Measurements from ENCODE around the gene TPO. TPM values are rescaled to one million over a fixed set of nuclear protein-coding genes. Genes with fewer than 3 reads are reported as not detected.
"Not testable (repeated sequence)": the region's sequence is repeated elsewhere in the genome, so short reads cannot be mapped to it uniquely, and the experiment has no call there.

The TPO gene
- total RNA-seq, 8 experiments from 2014 or later = 0.11 to 0.66 (median 0.27) TPM; not detected in 1

DNA sequence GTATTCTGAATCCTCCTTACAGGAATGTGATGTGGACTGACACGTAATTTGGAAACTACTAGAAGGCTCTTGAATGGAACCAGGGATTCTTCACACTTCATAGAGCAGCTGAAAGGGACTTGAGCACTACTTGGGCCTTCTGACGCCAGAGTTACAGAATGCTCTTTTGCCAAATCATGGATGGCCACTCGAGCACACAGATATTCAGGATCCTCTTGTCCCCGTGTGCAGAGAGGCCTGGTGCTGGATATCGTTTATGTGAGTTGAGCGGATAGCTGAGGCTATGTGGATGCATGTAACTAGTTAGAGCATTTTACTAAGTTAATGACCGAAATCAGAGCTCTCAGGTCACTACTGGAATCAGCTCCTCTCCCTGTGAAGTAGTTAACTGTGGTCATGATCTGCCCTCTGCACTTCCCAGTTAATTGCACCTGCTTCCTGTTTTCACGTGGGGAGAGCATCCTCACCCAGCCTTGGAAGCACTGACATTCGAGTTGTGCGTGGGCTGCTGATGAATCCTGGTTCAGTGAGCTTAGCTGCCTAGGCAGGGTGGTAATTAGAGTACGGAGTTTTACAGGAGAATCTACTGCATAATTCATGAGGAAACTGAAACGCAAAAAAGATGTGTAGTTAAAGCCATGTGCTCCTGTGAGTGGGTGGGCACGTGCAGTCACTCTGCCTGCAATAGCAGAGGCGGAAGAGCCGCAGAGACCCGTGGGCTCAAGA, 5.2 kb upstream of the TPO start:
- Histone ChIP-seq H3K4me1 (replicated peaks in 1 of 2) (peaks cover 2 to 5% of the 10 kb centered on the region in 2 donors), H3K4me3 (no peak overlapping the region), H3K27ac (no peak overlapping the region)
- peak in 4 of 8 experiments; percentile 25 to 47 (median 36) for ATAC-seq (replicated peaks in 6 of 8)
- 16 to 93% (median 63%) methylated on average over 1 to 9 of the region's 16 CpGs for WGBS, 10 experiments
- in situ Hi-C loops (cut with MboI; ENCODE audit: low pct_unique_long_range_greater_than_20kb in 2 of 9, low sequenced_read_pairs in 9 of 9, unreplicated experiment in 9 of 9) = no loop called here

DNA sequence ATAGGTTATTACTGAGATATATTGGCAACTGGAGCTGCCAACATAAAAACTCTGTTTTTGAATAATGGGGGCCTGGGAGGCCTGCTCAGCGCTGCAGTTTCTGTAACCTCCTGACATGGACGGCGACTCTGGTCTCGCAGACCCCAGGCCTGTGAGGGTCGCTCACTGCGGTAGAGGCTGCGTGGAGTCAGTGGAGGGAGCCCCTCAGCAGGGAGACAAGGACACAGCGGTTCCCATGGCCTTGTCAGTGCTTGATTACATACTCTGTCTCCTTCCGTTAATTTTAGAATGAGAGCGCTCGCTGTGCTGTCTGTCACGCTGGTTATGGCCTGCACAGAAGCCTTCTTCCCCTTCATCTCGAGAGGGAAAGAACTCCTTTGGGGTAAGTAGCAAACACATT, 858 bp downstream of the TPO start:
- in situ Hi-C loops (cut with MboI; ENCODE audit: low pct_unique_long_range_greater_than_20kb in 2 of 9, low sequenced_read_pairs in 9 of 9, unreplicated experiment in 9 of 9) = no loop called here
- 45 to 85% (median 63%) methylated on average over 2 to 9 of the region's 13 CpGs; no CpG with 5 or more reads in 2 of the 10 experiments for WGBS, 10 experiments
- H3K4me1 ChIP-seq (replicated peaks in 1 of 2) = peaks cover 4 to 20% of the 10 kb centered on the region in 2 donors
- H3K27ac ChIP-seq = no peak overlapping the region
- peak in 5 of 8 experiments; percentile 76 to 89 (median 83) for ATAC-seq (replicated peaks in 6 of 8)
- no peak overlapping the region for H3K4me3 ChIP-seq

DNA sequence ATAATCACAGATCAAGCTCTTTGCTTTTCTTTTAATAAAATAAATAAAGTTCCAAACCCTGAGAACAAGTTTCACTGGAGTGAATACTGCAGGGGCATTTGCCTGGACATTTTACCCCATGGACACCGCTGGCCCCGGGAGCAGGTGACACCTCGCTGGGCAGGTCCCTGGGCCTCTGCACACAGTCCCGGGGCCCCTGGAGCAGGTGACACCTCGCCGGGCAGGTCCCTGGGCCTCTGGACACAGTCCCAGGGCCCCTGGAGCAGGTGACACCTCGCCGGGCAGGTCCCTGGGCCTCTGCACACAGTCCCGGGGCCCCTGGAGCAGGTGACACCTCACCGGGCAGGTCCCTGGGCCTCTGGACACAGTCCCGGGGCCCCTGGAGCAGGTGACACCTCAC, 1.6 kb downstream of the TPO start:
- ATAC-seq (replicated peaks in 6 of 8); H3K27ac ChIP-seq; in situ Hi-C loops (cut with MboI; ENCODE audit: low pct_unique_long_range_greater_than_20kb in 2 of 9, low sequenced_read_pairs in 9 of 9, unreplicated experiment in 9 of 9); H3K4me3 ChIP-seq: not testable (repeated sequence)
- 50% methylated on average over 2 of the region's 11 CpGs; no CpG with 5 or more reads in 9 of the 10 experiments for WGBS, 10 experiments
- peaks cover 4 to 25% of the 10 kb centered on the region in 2 donors for H3K4me1 ChIP-seq (replicated peaks in 1 of 2)

DNA sequence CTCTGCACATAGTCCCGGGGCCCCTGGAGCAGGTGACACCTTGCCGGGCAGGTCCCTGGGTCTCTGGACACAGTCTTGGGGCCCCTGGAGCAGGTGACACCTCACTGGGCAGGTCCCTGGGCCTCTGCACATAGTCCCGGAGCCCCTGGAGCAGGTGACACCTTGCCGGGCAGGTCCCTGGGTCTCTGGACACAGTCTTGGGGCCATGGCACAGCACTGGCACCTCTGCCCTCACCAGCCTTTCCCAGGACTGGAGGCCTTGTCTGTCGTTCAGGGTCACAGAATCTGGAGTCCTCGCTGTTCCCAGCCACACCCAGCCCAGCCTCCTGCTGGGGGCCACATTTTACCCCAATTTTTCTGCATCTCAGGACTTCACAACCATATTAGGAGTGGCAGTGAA, 2.2 kb downstream of the TPO start:
- WGBS, 10 experiments = 70% methylated on average over 2 of the region's 6 CpGs; no CpG with 5 or more reads in 9 of the 10 experiments
- Histone ChIP-seq H3K4me3 (no peak overlapping the region), H3K4me1 (replicated peaks in 1 of 2) (peaks cover 4 to 25% of the 10 kb centered on the region in 2 donors), H3K27ac (no peak overlapping the region)
- ATAC-seq (replicated peaks in 6 of 8) = no peak
- in situ Hi-C loops (cut with MboI; ENCODE audit: low pct_unique_long_range_greater_than_20kb in 2 of 9, low sequenced_read_pairs in 9 of 9, unreplicated experiment in 9 of 9) = no loop called here

DNA sequence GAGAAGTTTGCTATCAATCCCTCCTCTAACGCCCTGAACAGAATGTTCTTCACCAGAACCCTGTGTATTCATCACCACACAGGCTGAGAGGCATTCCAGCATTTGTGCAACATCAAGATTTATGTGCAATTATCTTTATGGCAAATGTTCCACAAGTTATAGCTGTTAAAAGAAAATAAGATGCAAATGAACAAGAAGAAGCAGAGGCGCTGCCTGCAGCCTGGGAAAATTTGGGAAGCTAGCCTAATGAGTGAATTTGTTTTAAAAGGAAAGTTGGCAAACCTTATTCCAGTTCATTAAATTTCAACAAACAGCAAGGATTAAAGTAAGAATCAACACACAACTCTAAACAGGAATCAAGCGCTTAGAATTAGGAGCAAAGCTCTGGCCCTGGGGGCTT, 5.3 kb downstream of the TPO start:
- H3K4me1 ChIP-seq (replicated peaks in 1 of 2) = peaks cover 4 to 20% of the 10 kb centered on the region in 2 donors
- no peak for ATAC-seq (replicated peaks in 6 of 8)
- H3K27ac ChIP-seq = no peak overlapping the region
- 0 to 100% (median 88%) methylated on average over 1 to 3 of the region's 3 CpGs; no CpG with 5 or more reads in 1 of the 10 experiments for WGBS, 10 experiments
- in situ Hi-C loops (cut with MboI; ENCODE audit: low pct_unique_long_range_greater_than_20kb in 2 of 9, low sequenced_read_pairs in 9 of 9, unreplicated experiment in 9 of 9) = no loop called here
- H3K4me3 ChIP-seq = no peak overlapping the region

DNA sequence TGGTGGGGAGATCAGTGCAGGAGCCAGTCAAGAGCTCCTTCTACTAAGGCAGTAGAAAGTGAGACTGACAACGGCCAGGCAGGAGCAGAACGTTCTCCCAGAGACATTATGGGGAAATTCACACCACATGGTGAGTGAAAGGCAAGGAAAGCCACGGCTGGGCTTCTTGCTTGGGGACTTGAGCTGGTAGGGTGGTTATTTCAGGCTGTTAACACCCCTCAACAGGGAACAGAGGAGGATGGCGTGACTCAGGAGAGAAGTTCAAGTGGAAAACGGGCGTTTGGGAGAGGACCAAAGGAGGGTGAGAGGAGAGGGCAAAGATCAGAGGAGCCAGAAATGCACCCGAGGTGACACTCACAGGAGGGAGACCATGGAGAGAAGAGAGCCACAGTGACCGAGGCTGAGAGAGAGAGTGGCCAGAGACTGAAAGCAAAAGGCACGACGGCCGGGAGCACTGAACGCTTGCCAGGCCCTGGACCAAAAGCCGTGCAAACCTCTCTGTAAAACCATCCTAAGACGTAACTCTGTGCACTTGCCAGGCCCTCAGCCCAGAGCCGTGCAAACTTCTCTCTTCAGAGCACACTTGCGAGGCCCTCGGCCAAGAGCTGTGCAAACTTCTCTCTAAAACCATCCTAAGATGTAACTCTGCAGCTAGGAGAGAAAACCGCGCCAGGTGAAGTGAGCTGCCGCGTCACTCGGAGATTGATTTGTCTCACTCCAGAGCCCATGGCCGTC, 7.7 kb downstream of the TPO start:
- no peak for ATAC-seq (replicated peaks in 6 of 8)
- 0 to 90% (median 73%) methylated on average over 2 to 19 of the region's 23 CpGs; no CpG with 5 or more reads in 1 of the 10 experiments for WGBS, 10 experiments
- H3K4me1 ChIP-seq (replicated peaks in 1 of 2) = peaks cover 0 to 8% of the 10 kb centered on the region in 2 donors
- H3K4me3 ChIP-seq = no peak overlapping the region
- in situ Hi-C loops (cut with MboI; ENCODE audit: low pct_unique_long_range_greater_than_20kb in 2 of 9, low sequenced_read_pairs in 9 of 9, unreplicated experiment in 9 of 9) = no loop called here
- H3K27ac ChIP-seq = no peak overlapping the region

DNA sequence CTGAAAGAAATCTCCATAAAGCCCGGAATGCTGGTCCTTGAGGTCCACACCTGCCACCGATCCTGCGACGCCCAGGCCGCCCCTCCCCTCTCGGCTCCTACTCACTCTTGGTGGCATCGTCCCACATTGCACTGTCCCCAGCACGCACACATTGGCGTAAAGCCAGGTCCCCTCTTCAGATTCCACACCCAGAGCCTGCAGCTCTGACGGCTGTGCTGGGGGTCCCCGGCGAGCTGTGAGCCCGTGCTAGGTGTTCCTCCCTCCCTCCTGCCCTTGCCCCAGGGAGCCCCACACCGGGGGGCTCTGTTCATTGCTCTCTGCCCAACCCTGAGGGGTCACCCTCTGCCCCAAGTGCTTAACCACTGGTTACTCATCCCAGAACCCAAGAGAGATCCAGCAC, 8.5 kb downstream of the TPO start:
- Histone ChIP-seq H3K4me1 (replicated peaks in 1 of 2) (peaks cover 0 to 8% of the 10 kb centered on the region in 2 donors), H3K27ac (no peak overlapping the region), H3K4me3 (no peak overlapping the region)
- ATAC-seq (replicated peaks in 6 of 8) = no peak
- 17 to 100% (median 94%) methylated on average over 1 to 9 of the region's 14 CpGs; no CpG with 5 or more reads in 4 of the 10 experiments for WGBS, 10 experiments
- in situ Hi-C loops (cut with MboI; ENCODE audit: low pct_unique_long_range_greater_than_20kb in 2 of 9, low sequenced_read_pairs in 9 of 9, unreplicated experiment in 9 of 9) = no loop called here

DNA sequence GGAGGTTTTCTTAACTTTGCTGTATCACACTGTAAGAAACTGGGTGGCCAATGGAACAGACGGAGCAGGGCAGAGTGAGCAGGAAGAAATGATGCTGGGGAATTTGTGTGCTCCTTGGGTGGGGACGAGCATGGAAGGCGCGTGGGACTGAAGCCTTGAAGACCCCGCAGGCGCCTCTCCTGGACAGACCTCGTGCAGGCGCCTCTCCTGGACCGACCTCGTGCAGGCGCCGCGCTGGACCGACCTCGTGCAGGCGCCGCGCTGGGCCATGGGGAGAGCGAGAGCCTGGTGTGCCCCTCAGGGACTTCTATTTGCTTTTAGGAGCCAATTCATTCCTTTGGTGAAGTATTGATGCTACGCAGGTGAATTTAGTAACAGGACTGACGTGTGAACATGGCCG, 8.9 kb downstream of the TPO start:
- peaks cover 0 to 8% of the 10 kb centered on the region in 2 donors for H3K4me1 ChIP-seq (replicated peaks in 1 of 2)
- WGBS, 10 experiments = 55 to 100% (median 85%) methylated on average over 1 to 21 of the region's 22 CpGs; no CpG with 5 or more reads in 4 of the 10 experiments
- no peak for ATAC-seq (replicated peaks in 6 of 8)
- H3K27ac ChIP-seq = no peak overlapping the region
- in situ Hi-C loops (cut with MboI; ENCODE audit: low pct_unique_long_range_greater_than_20kb in 2 of 9, low sequenced_read_pairs in 9 of 9, unreplicated experiment in 9 of 9) = no loop called here
- H3K4me3 ChIP-seq = no peak overlapping the region

DNA sequence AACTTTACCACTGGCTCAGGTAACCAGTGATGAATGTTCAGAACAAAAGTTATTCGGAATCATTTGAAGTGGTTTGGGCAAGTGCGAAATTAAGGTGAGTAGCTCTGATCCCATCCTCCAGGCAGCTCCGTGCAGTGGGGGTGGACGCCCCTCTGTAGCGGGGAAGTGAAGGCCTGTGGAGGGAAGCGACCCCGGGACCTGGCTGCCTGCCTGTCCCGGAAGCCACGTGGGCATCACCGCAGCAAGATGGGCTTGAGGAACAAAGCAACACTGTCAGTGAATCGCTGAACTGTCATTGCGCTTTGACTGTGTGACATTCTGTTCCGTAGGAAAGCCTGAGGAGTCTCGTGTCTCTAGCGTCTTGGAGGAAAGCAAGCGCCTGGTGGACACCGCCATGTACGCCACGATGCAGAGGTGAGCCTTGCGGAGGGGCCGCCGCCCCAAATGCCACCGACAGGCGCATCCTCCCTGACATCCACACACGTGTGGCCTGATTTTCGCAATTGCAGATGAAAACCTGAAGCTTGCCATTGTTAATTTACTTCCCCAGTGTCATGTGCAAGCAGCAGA, 9.5 kb downstream of the TPO start:
- Histone ChIP-seq H3K4me1 (replicated peaks in 1 of 2) (peaks cover 0 to 8% of the 10 kb centered on the region in 2 donors), H3K4me3 (no peak overlapping the region), H3K27ac (no peak overlapping the region)
- WGBS, 10 experiments = 39 to 100% (median 85%) methylated on average over 1 to 19 of the region's 26 CpGs; no CpG with 5 or more reads in 3 of the 10 experiments
- ATAC-seq (replicated peaks in 6 of 8) = peak in 2 of 8 experiments; percentile 11 to 22
- in situ Hi-C loops (cut with MboI; ENCODE audit: low pct_unique_long_range_greater_than_20kb in 2 of 9, low sequenced_read_pairs in 9 of 9, unreplicated experiment in 9 of 9) = no loop called here

DNA sequence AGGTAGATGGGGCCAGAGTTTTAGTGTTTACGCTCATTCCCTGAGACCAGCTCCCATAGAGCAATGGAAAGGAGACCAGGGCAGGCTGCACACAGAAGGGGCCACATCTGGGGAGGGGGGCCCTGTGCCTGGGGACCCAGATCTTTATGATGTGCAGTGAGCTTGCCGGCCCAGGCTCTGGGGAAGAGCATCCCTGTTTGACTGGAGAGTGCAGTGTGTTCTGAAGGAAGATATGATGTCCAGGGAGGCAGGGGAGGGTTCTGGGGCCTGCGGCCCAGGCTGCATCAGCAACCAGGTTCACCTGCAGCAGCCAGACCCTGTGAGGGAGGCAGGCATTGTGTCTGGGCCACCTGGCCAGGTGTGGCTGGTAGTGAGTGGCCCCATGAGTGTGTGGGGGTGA, 13.8 kb downstream of the TPO start:
- Histone ChIP-seq H3K27ac (no peak overlapping the region), H3K4me1 (replicated peaks in 1 of 2) (no peaks in the 10 kb centered on the region), H3K4me3 (no peak overlapping the region)
- ATAC-seq (replicated peaks in 6 of 8) = no peak
- 60 to 100% (median 80%) methylated on average over 1 to 2 of the region's 3 CpGs; no CpG with 5 or more reads in 7 of the 10 experiments for WGBS, 10 experiments
- in situ Hi-C loops (cut with MboI; ENCODE audit: low pct_unique_long_range_greater_than_20kb in 2 of 9, low sequenced_read_pairs in 9 of 9, unreplicated experiment in 9 of 9) = no loop called here

DNA sequence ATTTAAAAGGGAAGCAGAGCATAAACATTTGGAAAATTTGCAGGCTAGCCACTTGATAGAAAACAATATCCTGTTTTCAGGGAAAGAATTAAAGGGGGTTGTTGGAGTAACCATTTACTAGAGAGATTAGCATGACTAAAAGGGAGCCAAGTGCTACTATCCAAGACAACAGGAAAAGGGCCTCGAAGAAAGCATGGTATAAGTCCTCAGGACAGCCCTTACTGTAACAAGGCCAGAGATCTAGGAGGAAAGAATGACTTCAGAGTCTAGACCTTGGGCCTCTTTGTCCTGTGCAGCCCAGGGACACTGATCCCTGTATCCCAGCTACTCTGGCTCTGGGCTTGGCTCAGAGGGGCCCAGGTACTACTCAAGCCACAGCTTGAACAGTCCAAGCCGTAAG, 16.6 kb downstream of the TPO start:
- in situ Hi-C loops (cut with MboI; ENCODE audit: low pct_unique_long_range_greater_than_20kb in 2 of 9, low sequenced_read_pairs in 9 of 9, unreplicated experiment in 9 of 9) = no loop called here
- Histone ChIP-seq H3K4me1 (replicated peaks in 1 of 2) (no peaks in the 10 kb centered on the region), H3K27ac (no peak overlapping the region), H3K4me3 (no peak overlapping the region)
- WGBS, 10 experiments = 0 to 80% (median 17%) methylated on average over 1 of the region's 2 CpGs; no CpG with 5 or more reads in 5 of the 10 experiments
- ATAC-seq (replicated peaks in 6 of 8) = no peak

DNA sequence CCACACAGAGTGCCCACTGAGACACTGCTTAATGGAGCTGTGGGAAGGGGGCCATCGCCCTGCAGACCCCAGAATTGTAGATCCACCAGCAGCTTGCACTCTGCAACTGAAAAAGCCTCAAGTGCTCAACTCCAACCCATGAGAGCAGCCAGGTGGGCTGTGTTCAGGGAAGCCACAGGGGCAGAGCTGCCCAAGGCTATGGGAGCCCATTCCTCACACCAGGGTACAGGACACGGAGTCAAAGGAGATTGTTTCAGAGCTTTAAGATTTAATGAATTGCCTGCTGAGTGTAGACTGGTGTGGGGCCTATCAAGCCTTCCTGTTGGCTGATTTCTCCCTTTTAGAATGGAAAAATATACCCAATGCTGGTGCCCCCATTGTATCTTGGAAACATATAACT, 17.2 kb downstream of the TPO start:
- no peak overlapping the region for H3K4me3 ChIP-seq
- ATAC-seq (replicated peaks in 6 of 8) = no peak
- no peaks in the 10 kb centered on the region for H3K4me1 ChIP-seq (replicated peaks in 1 of 2)
- in situ Hi-C loops (cut with MboI; ENCODE audit: low pct_unique_long_range_greater_than_20kb in 2 of 9, low sequenced_read_pairs in 9 of 9, unreplicated experiment in 9 of 9) = no loop called here
- WGBS, 10 experiments = 20 to 83% (median 40%) methylated on average over 1 to 2 of the region's 2 CpGs; no CpG with 5 or more reads in 5 of the 10 experiments
- H3K27ac ChIP-seq = no peak overlapping the region

DNA sequence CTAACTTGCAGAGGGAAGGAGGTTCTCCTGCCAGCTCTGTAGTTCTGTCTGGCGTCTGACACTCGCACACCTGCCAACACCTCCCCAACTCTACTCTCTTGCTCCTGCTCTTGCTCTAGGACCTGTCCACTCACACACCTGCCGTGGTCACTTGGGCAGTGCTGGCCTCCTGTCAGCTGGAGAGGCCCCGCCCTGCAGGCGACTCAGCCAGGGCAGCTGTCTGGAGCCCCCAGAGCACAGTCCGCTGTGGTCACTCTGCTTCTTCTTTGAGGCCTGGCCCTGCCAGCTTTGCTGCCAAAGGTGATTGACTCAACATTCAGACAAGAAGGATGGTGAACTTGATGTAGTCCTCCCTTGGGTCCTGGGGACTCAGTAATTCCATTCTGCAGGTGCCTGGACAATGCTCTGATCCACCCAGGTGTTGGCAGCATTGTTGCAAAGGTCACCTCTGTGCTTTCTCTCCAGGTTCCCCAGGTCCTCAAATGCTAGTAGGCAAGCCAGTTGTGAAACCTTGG, 18.7 kb downstream of the TPO start:
- WGBS, 10 experiments = 8 to 87% (median 50%) methylated on average over 1 to 3 of the region's 6 CpGs; no CpG with 5 or more reads in 4 of the 10 experiments
- Histone ChIP-seq H3K4me3 (no peak overlapping the region), H3K27ac (no peak overlapping the region), H3K4me1 (replicated peaks in 1 of 2) (peaks cover 0 to 5% of the 10 kb centered on the region in 2 donors)
- in situ Hi-C loops (cut with MboI; ENCODE audit: low pct_unique_long_range_greater_than_20kb in 2 of 9, low sequenced_read_pairs in 9 of 9, unreplicated experiment in 9 of 9) = no loop called here
- no peak for ATAC-seq (replicated peaks in 6 of 8)

Measured in motor neuron (in vitro differentiated cells).